HG03521 (cell line): Measurements from ENCODE around the gene MYB.
A peak's percentile ranks its signal among the peaks of the same experiment; 100 is the strongest.

Source experiments
- ATAC-seq: cut with Tn5 transposase; IDR thresholded peaks from one replicate; pipeline ENCODE4 v1.9.1; 2021; ENCODE audit warnings: mild to moderate bottlenecking, moderate library complexity; ENCODE audit not compliant: unreplicated experiment

MYB gene

GRCh38 chr6:135219346-135219745 lies 38.2 kb downstream of the MYB start:
- no peak for ATAC-seq

GRCh38 chr6:135221042-135221441 lies 39.9 kb downstream of the MYB start:
- ATAC-seq: no peak

- ATAC-seq: no peak
Observed at GRCh38 chr6:135221505-135221904, 40.4 kb downstream of the MYB start.

GRCh38 chr6:135222623-135223022 lies 41.5 kb downstream of the MYB start:
- no peak for ATAC-seq

GRCh38 chr6:135224037-135224647 lies 43.0 kb downstream of the MYB start:
- ATAC-seq: no peak

GRCh38 chr6:135225911-135226310 lies 44.8 kb downstream of the MYB start:
- no peak for ATAC-seq

- peak; percentile 79 for ATAC-seq
Observed at GRCh38 chr6:135226537-135226936, 45.4 kb downstream of the MYB start.

GRCh38 chr6:135227349-135227748 lies 46.2 kb downstream of the MYB start:
- ATAC-seq: no peak

- ATAC-seq: no peak
Observed at GRCh38 chr6:135227758-135228157, 46.6 kb downstream of the MYB start.

GRCh38 chr6:135228486-135228885 lies 47.4 kb downstream of the MYB start:
- no peak for ATAC-seq

- no peak for ATAC-seq
Observed at GRCh38 chr6:135229996-135230395, 48.9 kb downstream of the MYB start.

GRCh38 chr6:135230711-135231468 lies 49.8 kb downstream of the MYB start:
- no peak for ATAC-seq

GRCh38 chr6:135231469-135231844 lies 50.3 kb downstream of the MYB start:
- ATAC-seq: no peak

- ATAC-seq: no peak
Observed at GRCh38 chr6:135233686-135234491, 52.8 kb downstream of the MYB start.

GRCh38 chr6:135234492-135234780 lies 53.3 kb downstream of the MYB start:
- ATAC-seq: no peak

GRCh38 chr6:135235716-135236115 lies 54.6 kb downstream of the MYB start:
- ATAC-seq: no peak

- ATAC-seq: no peak
Observed at GRCh38 chr6:135236319-135236718, 55.2 kb downstream of the MYB start.

- ATAC-seq: no peak
Observed at GRCh38 chr6:135236732-135237131, 55.6 kb downstream of the MYB start.

GRCh38 chr6:135240711-135241110 lies 59.6 kb downstream of the MYB start:
- no peak for ATAC-seq

- no peak for ATAC-seq
Observed at GRCh38 chr6:135243871-135244796, 63.0 kb downstream of the MYB start.

GRCh38 chr6:135244805-135245204 lies 63.7 kb downstream of the MYB start:
- ATAC-seq: no peak
